Measurements from ENCODE around the gene ERG28. TPM values are rescaled to one million over a fixed set of nuclear protein-coding genes. Genes with fewer than 3 reads are reported as not detected.
"Not testable (repeated sequence)": the region's sequence is repeated elsewhere in the genome, so short reads cannot be mapped to it uniquely, and the experiment has no call there.

ERG28 gene, protein sequence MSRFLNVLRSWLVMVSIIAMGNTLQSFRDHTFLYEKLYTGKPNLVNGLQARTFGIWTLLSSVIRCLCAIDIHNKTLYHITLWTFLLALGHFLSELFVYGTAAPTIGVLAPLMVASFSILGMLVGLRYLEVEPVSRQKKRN
- 10 to 100 TPM; 28.7 to 34.4 (median 32.4) TPM for polyA plus RNA-seq

DNA sequence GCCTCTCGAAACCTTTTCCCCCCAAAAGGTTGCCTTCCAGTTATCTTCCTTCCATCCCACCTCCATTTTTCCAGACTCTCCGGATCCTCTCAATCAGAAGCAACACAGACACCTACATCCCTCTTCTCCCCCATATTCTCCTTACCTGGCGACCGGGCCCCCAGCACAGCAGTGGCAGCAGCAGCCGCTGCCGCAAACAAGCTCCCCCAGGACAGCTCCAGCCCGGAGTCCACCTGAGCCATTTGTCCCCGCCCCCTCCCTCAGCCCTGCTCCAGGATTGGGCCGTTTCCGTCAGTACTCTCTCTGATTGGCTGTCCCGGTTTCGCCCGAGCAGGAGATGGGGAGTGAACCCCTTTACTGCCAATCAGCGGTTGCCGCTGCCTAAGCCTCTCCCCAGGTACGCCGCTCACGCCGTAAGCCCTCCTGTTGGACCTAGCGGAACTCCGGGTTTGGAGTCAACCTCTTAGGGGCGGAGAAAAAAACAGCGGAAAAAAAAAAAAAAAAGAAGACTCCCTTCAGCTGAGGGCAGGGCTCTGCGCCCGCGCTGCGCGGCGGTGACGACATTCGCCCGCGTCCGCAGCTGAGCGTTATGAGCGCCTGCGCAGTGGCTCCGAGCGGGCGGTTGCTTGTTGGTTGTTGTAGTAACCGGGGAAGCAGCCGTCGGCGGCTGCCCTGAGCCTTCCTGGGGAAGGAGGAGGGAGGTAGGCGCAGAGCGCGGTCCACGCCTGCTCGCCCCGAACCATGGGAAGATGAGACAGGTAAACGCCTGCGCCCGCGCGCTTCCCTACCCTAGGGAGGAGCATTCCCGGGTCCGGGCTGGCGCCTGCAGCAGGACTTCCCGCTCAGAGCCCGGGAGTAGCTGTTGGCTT is at the start of gene ERG28, which contains the start of gene TTLL5:
Gene ERG28, minus strand, starts transcription at position 247 of the 869 bp plus-strand sequence. CDS start 3,374 bp downstream, outside the sequence.
Gene TTLL5, plus strand, starts transcription at position 617 of the 869 bp plus-strand sequence. CDS start 1,904 bp downstream, outside the sequence.
- peak within 1 kb of the TSS; percentile 93 to 99 (median 96) for H3K4me3 Mint-ChIP-seq
- DNase-seq = peak; percentile 94 to 96 (median 96)
- H3K27ac Mint-ChIP-seq = peak within 1 kb of the TSS; percentile 92 to 99 (median 96)
- no peaks in the 10 kb centered on the region for H3K9me3 Mint-ChIP-seq
- peaks cover 19 to 31% of the 10 kb centered on the region in 2 donors for H3K4me1 Mint-ChIP-seq
- peaks cover 1 to 3% (median 3%) of the 10 kb centered on the region in 3 donors for H3K36me3 Mint-ChIP-seq
- H3K27me3 Mint-ChIP-seq (ENCODE audit: low read depth in 3 of 3) = peaks cover 6 to 8% (median 8%) of the 10 kb centered on the region in 3 donors

- peaks cover 5 to 9% (median 5%) of the 10 kb centered on the region in 3 donors for H3K36me3 Mint-ChIP-seq
- peak; percentile 31 to 40 (median 32) for DNase-seq
- H3K27me3 Mint-ChIP-seq (ENCODE audit: low read depth in 3 of 3) = no peaks in the 10 kb centered on the region
- H3K4me3 Mint-ChIP-seq = no peak overlapping the region
- H3K4me1 Mint-ChIP-seq = no peaks in the 10 kb centered on the region
- H3K9me3 Mint-ChIP-seq = no peaks in the 10 kb centered on the region
- no peak overlapping the region for H3K27ac Mint-ChIP-seq
Measured at GRCh38 chr14:75709207-75709812, 48.6 kb upstream of the ERG28 start.

GRCh38 chr14:75705014-75705413 is 44.3 kb upstream of the ERG28 start:
- H3K4me3 Mint-ChIP-seq = no peak overlapping the region
- DNase-seq = no peak
- no peak overlapping the region for H3K27ac Mint-ChIP-seq
- H3K36me3 Mint-ChIP-seq = peaks cover 9 to 28% (median 18%) of the 10 kb centered on the region in 3 donors
- no peaks in the 10 kb centered on the region for H3K9me3 Mint-ChIP-seq
- no peaks in the 10 kb centered on the region for H3K27me3 Mint-ChIP-seq (ENCODE audit: low read depth in 3 of 3)
- H3K4me1 Mint-ChIP-seq = no peaks in the 10 kb centered on the region

- Mint-ChIP-seq H3K4me1 (no peaks in the 10 kb centered on the region), H3K36me3 (peaks cover 18 to 32% (median 20%) of the 10 kb centered on the region in 3 donors), H3K4me3 (no peak overlapping the region), H3K9me3 (no peaks in the 10 kb centered on the region), H3K27me3 (ENCODE audit: low read depth in 3 of 3) (no peaks in the 10 kb centered on the region), H3K27ac (no peak overlapping the region)
- DNase-seq = no peak
Measured at GRCh38 chr14:75703467-75703866, 42.8 kb upstream of the ERG28 start.

GRCh38 chr14:75702616-75703261 is 42.1 kb upstream of the ERG28 start:
- DNase-seq = no peak
- Mint-ChIP-seq H3K36me3 (peaks cover 18 to 32% (median 23%) of the 10 kb centered on the region in 3 donors), H3K27me3 (ENCODE audit: low read depth in 3 of 3) (peaks cover 0 to 2% (median 0%) of the 10 kb centered on the region in 3 donors), H3K4me3 (no peak overlapping the region), H3K4me1 (no peaks in the 10 kb centered on the region), H3K27ac (no peak overlapping the region), H3K9me3 (no peaks in the 10 kb centered on the region)

DNA sequence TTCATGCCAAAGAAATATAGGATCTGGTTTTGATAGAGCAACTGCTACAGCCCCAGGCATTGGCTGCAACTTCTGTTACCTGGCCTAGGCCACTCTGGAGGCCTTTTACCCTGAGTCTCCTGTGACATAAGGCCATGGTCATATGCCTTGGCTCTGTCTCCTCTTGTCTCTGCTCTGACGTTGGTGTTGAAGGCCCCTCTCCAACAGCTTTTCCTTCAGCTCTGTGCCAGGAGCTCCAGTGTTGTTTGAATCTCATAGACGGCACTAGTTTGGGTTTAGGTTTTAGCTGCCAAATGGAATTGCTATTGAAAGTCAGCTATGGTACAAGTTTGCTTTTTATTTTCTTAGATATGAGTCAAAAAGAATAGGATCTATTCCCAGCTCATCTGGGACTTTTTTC is 41.4 kb upstream of the ERG28 start:
- Mint-ChIP-seq H3K27ac (no peak overlapping the region), H3K4me3 (no peak overlapping the region), H3K27me3 (ENCODE audit: low read depth in 3 of 3) (peaks cover 0 to 2% (median 0%) of the 10 kb centered on the region in 3 donors), H3K4me1 (no peaks in the 10 kb centered on the region), H3K9me3 (no peaks in the 10 kb centered on the region), H3K36me3 (peaks cover 18 to 32% (median 26%) of the 10 kb centered on the region in 3 donors)
- DNase-seq = no peak

DNA sequence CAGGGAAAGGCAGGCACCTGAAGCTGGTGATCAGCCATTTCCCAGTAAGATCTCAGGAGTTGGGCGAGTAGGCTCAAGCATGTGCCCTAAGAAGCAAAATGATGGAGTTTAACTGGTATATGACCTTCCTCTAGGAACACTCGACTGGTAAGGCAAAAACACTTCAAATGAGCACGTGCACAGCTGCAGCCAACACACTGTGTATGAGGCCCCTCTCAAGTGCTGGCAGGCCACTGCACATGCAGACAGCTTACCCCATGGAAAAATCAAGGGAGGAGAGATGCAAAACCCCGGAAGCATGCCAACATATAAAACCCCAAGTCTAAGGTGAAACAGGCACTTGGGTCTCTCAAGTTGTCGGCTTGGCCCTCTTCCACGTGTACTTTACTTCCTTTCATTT is 39.6 kb upstream of the ERG28 start:
- Mint-ChIP-seq H3K27ac (no peak overlapping the region), H3K27me3 (ENCODE audit: low read depth in 3 of 3) (peaks cover 0 to 2% (median 0%) of the 10 kb centered on the region in 3 donors), H3K9me3 (peaks cover 0 to 4% (median 0%) of the 10 kb centered on the region in 6 donors), H3K36me3 (peaks cover 21 to 41% (median 39%) of the 10 kb centered on the region in 3 donors), H3K4me1 (no peaks in the 10 kb centered on the region), H3K4me3 (no peak overlapping the region)
- DNase-seq = no peak

- Mint-ChIP-seq H3K27ac (no peak overlapping the region), H3K27me3 (ENCODE audit: low read depth in 3 of 3) (peaks cover 0 to 2% (median 0%) of the 10 kb centered on the region in 3 donors), H3K4me1 (no peaks in the 10 kb centered on the region), H3K36me3 (peaks cover 29 to 50% (median 48%) of the 10 kb centered on the region in 3 donors), H3K4me3 (no peak overlapping the region), H3K9me3 (peaks cover 0 to 10% (median 2%) of the 10 kb centered on the region in 6 donors)
- DNase-seq = no peak
Measured at GRCh38 chr14:75699331-75699730, 38.7 kb upstream of the ERG28 start.

DNA sequence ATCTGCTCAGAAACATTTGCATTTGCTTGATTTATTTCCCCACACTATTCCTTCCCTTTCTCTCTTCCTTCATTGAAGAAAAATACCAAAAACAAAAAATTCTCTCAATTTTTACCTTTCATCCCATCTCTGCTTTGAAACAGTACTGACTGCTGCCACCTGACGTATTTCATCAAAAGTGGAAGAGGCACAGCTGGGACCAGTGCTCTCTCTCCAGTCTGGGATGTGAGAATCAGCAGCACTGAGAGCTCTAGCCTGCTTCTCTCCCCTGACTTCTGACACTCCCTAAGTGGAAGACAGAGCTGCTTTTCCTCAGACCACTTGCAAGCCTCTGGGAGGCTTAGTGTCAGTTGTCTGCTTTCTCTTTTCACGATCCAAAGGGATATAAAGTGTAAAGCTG is 37.2 kb upstream of the ERG28 start:
- peaks cover 39 to 62% (median 58%) of the 10 kb centered on the region in 3 donors for H3K36me3 Mint-ChIP-seq
- peaks cover 0 to 2% (median 0%) of the 10 kb centered on the region in 3 donors for H3K27me3 Mint-ChIP-seq (ENCODE audit: low read depth in 3 of 3)
- no peak overlapping the region for H3K27ac Mint-ChIP-seq
- H3K4me1 Mint-ChIP-seq = no peaks in the 10 kb centered on the region
- H3K4me3 Mint-ChIP-seq = no peak overlapping the region
- DNase-seq = no peak
- peaks cover 0 to 10% (median 2%) of the 10 kb centered on the region in 6 donors for H3K9me3 Mint-ChIP-seq

- peaks cover 0 to 10% (median 3%) of the 10 kb centered on the region in 6 donors for H3K9me3 Mint-ChIP-seq
- H3K27me3 Mint-ChIP-seq (ENCODE audit: low read depth in 3 of 3) = peaks cover 0 to 2% (median 0%) of the 10 kb centered on the region in 3 donors
- no peak overlapping the region for H3K27ac Mint-ChIP-seq
- H3K4me3 Mint-ChIP-seq = no peak overlapping the region
- H3K4me1 Mint-ChIP-seq = no peaks in the 10 kb centered on the region
- H3K36me3 Mint-ChIP-seq = peaks cover 44 to 67% (median 61%) of the 10 kb centered on the region in 3 donors
- no peak for DNase-seq
Measured at GRCh38 chr14:75697386-75697785, 36.7 kb upstream of the ERG28 start.

DNA sequence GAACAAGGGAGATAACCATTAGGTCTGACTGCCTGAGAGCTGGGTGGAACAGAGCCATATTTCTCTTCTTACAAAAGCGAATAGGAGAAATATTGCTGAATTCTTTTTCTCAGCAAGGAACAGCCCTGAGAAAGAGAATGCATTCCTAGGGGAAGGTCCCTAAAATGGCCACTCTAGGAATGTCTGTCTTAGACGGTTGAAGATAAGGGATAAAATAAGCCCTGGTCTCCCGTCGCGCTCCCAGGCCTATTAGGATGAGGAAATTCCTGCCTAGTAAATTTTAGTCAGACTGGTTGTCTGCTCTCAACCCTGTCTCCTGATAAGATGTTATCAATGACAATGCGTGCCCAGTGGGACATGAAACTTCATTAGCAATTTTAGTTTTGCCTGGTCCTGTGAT is 34.3 kb upstream of the ERG28 start:
- not testable (repeated sequence) for H3K4me1 Mint-ChIP-seq; DNase-seq; H3K9me3 Mint-ChIP-seq; H3K4me3 Mint-ChIP-seq; H3K27me3 Mint-ChIP-seq (ENCODE audit: low read depth in 3 of 3); H3K27ac Mint-ChIP-seq
- peaks cover 37 to 66% (median 56%) of the 10 kb centered on the region in 3 donors for H3K36me3 Mint-ChIP-seq

- H3K27ac Mint-ChIP-seq = peak overlapping the region in 1 of 6 donors; percentile 9
- H3K36me3 Mint-ChIP-seq = peaks cover 28 to 45% (median 41%) of the 10 kb centered on the region in 3 donors
- H3K4me1 Mint-ChIP-seq = no peaks in the 10 kb centered on the region
- no peak for DNase-seq
- peaks cover 0 to 5% (median under 1%) of the 10 kb centered on the region in 6 donors for H3K9me3 Mint-ChIP-seq
- H3K27me3 Mint-ChIP-seq (ENCODE audit: low read depth in 3 of 3) = no peaks in the 10 kb centered on the region
- no peak overlapping the region for H3K4me3 Mint-ChIP-seq
Measured at GRCh38 chr14:75690010-75690409, 29.3 kb upstream of the ERG28 start.

DNA sequence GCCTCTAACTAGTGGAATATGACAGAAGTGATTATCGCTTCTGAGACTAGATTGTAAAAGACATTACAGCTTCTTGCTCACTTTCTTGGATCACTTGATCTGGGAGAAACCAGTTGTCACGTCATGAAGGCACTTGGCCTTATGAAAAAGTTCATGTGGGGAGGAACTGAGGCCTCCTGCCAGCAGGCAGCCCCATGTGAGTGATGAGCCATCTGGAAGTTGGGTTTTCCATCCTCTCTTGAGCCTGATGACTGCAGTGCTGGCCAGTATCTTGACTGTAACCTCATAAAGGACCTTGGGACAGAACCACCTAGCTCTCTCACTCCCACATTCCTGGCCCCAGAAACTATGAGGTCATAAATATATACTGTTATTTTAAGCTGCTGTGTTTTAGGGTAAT is 28.3 kb upstream of the ERG28 start:
- peaks cover 20 to 43% (median 33%) of the 10 kb centered on the region in 3 donors for H3K36me3 Mint-ChIP-seq
- DNase-seq = no peak
- no peak overlapping the region for H3K4me3 Mint-ChIP-seq
- no peak overlapping the region for H3K27ac Mint-ChIP-seq
- H3K9me3 Mint-ChIP-seq = peaks cover 0 to 2% (median 0%) of the 10 kb centered on the region in 6 donors
- no peaks in the 10 kb centered on the region for H3K4me1 Mint-ChIP-seq
- no peaks in the 10 kb centered on the region for H3K27me3 Mint-ChIP-seq (ENCODE audit: low read depth in 3 of 3)
